Measurements from ENCODE around the gene NFX1.

The NFX1 gene

GRCh38 chr9:33287087-33287490 is 3.2 kb upstream of the NFX1 start (continued):
- peak; percentile 64 for TF ChIP-seq ZNF335 (tag by site-specific recombination; conservative IDR thresholded peaks at IDR 0.05)
- peak; percentile 32; the same call in 1 of the 2 replicates for TF ChIP-seq CTCF (tag by site-specific recombination; IDR thresholded peaks at IDR 0.05)
- TF ChIP-seq ZNF785 (tag by site-specific recombination; IDR thresholded peaks at IDR 0.05) = no peak
- TF ChIP-seq KLF17 (tag by site-specific recombination; IDR thresholded peaks at IDR 0.05) = no peak
- TF ChIP-seq ZNF585B (tag by site-specific recombination; IDR thresholded peaks at IDR 0.05) = no peak
- TF ChIP-seq ZNF518A (tag by site-specific recombination; conservative IDR thresholded peaks at IDR 0.05; ENCODE audit: low read depth) = no peak
- no peak for TF ChIP-seq ZNF248 (tag by site-specific recombination; IDR thresholded peaks at IDR 0.05)
- TF ChIP-seq ZNF660 (tag by site-specific recombination; IDR thresholded peaks at IDR 0.05) = 0 out of 2 replicates have a peak, but pooled peaks have one; percentile 56
- TF ChIP-seq ZNF529 (tag by site-specific recombination; IDR thresholded peaks at IDR 0.05; ENCODE audit: insufficient replicate concordance) = no peak
- no peak for TF ChIP-seq ZNF184 (tag by site-specific recombination; IDR thresholded peaks at IDR 0.05)

GRCh38 chr9:33288235-33288634 is 2.1 kb upstream of the NFX1 start:
- H3K4me1 ChIP-seq (ENCODE audit: control insufficient read depth, insufficient read depth, low read length) = no peaks in the 10 kb centered on the region
- no peaks in the 10 kb centered on the region for H3K9me3 ChIP-seq (ENCODE audit: control insufficient read depth, insufficient read depth, low read depth, low read length)
- CTCF ChIA-PET = interaction anchor here (0.7 to 2.2 kb wide), 8 partner anchors 15 to 433 kb away, joined by 3 to 18 read pairs (median 6); no protein-coding TSS in a partner anchor
- H3K27ac ChIP-seq (ENCODE audit: extremely low read depth, low read depth, low read length) = no peak overlapping the region
- POLR2A ChIA-PET = no interaction called here
- no peak for TF ChIP-seq ZNF214 (tag by site-specific recombination; IDR thresholded peaks at IDR 0.05; ENCODE audit: borderline replicate concordance)
- no peak for TF ChIP-seq ZNF558 (tag by site-specific recombination; IDR thresholded peaks at IDR 0.05)
- H3K4me3 ChIP-seq (ENCODE audit: low read depth, low read length) = no peak overlapping the region
- peaks cover 0 to 27% of the 10 kb centered on the region in 2 experiments; a peak in 2 of 3 replicates for H3K36me3 ChIP-seq (ENCODE audit: control insufficient read depth in 2 of 2, insufficient read depth in 1 of 2, low read length in 2 of 2)

- ChIA-PET POLR2A (interaction anchor here (2.1 kb wide), 1 partner anchor 264 kb away, joined by 15 read pairs; the partner anchor contains the start of gene DNAJA1), CTCF (interaction anchor here (1.7 kb wide), 1 partner anchor 172 kb away, joined by 3 read pairs; no protein-coding TSS in a partner anchor)
- H3K36me3 ChIP-seq (ENCODE audit: control insufficient read depth in 2 of 2, insufficient read depth in 1 of 2, low read length in 2 of 2) = peaks cover 0 to 27% of the 10 kb centered on the region in 2 experiments; a peak in 2 of 3 replicates
- H3K27ac ChIP-seq (ENCODE audit: extremely low read depth, low read depth, low read length) = no peak overlapping the region
- no peaks in the 10 kb centered on the region for H3K4me1 ChIP-seq (ENCODE audit: control insufficient read depth, insufficient read depth, low read length)
- no peaks in the 10 kb centered on the region for H3K9me3 ChIP-seq (ENCODE audit: control insufficient read depth, insufficient read depth, low read depth, low read length)
- no peak overlapping the region for H3K4me3 ChIP-seq (ENCODE audit: low read depth, low read length)
- TF ChIP-seq OSR2 (tag by site-specific recombination; IDR thresholded peaks at IDR 0.05) (no peak), KLF16 (tag by site-specific recombination; IDR thresholded peaks at IDR 0.05) (no peak), ZNF624 (tag by site-specific recombination; IDR thresholded peaks at IDR 0.05) (no peak), ZNF114 (tag by site-specific recombination; IDR thresholded peaks at IDR 0.05) (no peak), OVOL3 (tag by site-specific recombination; IDR thresholded peaks at IDR 0.05) (no peak), ZNF596 (tag by site-specific recombination; IDR thresholded peaks at IDR 0.05) (no peak), ZNF544 (tag by site-specific recombination; IDR thresholded peaks at IDR 0.05) (no peak), ZNF248 (tag by site-specific recombination; IDR thresholded peaks at IDR 0.05) (no peak), ZNF146 (tag by site-specific recombination; IDR thresholded peaks at IDR 0.05) (no peak), ZFP3 (tag by site-specific recombination; IDR thresholded peaks at IDR 0.05; ENCODE audit: low read depth) (no peak), ZNF473 (tag by site-specific recombination; IDR thresholded peaks at IDR 0.05) (no peak), MEIS1 (CRISPR knock-in tag; IDR thresholded peaks at IDR 0.05; ENCODE audit: borderline replicate concordance) (no peak)
Measured at GRCh38 chr9:33288828-33289483, 1.4 kb upstream of the NFX1 start.
